Measurements from ENCODE around the gene HELLS.

The HELLS gene

GRCh38 chr10:94571081-94571480, 25.5 kb downstream of the HELLS start:
- no peak overlapping the region for H3K4me3 Mint-ChIP-seq
- no peaks in the 10 kb centered on the region for H3K4me1 Mint-ChIP-seq
- no peak overlapping the region for H3K27ac Mint-ChIP-seq
- no peaks in the 10 kb centered on the region for H3K9me3 Mint-ChIP-seq
- DNase-seq (no peak), ATAC-seq (no peak)
- peaks cover 73% of the 10 kb centered on the region for H3K36me3 Mint-ChIP-seq (ENCODE audit: low read depth)
- no peaks in the 10 kb centered on the region for H3K27me3 Mint-ChIP-seq

- DNase-seq (no peak), ATAC-seq (no peak)
- no peak overlapping the region for H3K27ac Mint-ChIP-seq
- peaks cover 72% of the 10 kb centered on the region for H3K36me3 Mint-ChIP-seq (ENCODE audit: low read depth)
- H3K27me3 Mint-ChIP-seq: no peaks in the 10 kb centered on the region
- H3K4me3 Mint-ChIP-seq: no peak overlapping the region
- no peaks in the 10 kb centered on the region for H3K4me1 Mint-ChIP-seq
- H3K9me3 Mint-ChIP-seq: no peaks in the 10 kb centered on the region
Observed at GRCh38 chr10:94571528-94571927, 25.9 kb downstream of the HELLS start.

GRCh38 chr10:94578790-94579189, 33.2 kb downstream of the HELLS start:
- DNase-seq (no peak), ATAC-seq (no peak)
- Mint-ChIP-seq H3K4me3 (no peak overlapping the region), H3K36me3 (ENCODE audit: low read depth) (peaks cover 56% of the 10 kb centered on the region), H3K9me3 (no peaks in the 10 kb centered on the region), H3K4me1 (no peaks in the 10 kb centered on the region), H3K27me3 (no peaks in the 10 kb centered on the region), H3K27ac (no peak overlapping the region)

- Mint-ChIP-seq H3K27ac (no peak overlapping the region), H3K27me3 (no peaks in the 10 kb centered on the region), H3K4me1 (no peaks in the 10 kb centered on the region), H3K9me3 (no peaks in the 10 kb centered on the region), H3K4me3 (no peak overlapping the region), H3K36me3 (ENCODE audit: low read depth) (peaks cover 39% of the 10 kb centered on the region)
- DNase-seq: no peak
- ATAC-seq: no peak
Observed at GRCh38 chr10:94583124-94583523, 37.5 kb downstream of the HELLS start.

- Mint-ChIP-seq H3K27ac (peak overlapping the region; percentile 59), H3K36me3 (ENCODE audit: low read depth) (peaks cover 69% of the 10 kb centered on the region)
- peak; percentile 54 for ATAC-seq
Observed at GRCh38 chr10:94591461-94592205, 46.0 kb downstream of the HELLS start.

GRCh38 chr10:94602729-94603515, 57.3 kb downstream of the HELLS start:
- Mint-ChIP-seq H3K36me3 (ENCODE audit: low read depth) (peaks cover 71% of the 10 kb centered on the region), H3K27ac (no peak overlapping the region), H3K9me3 (no peaks in the 10 kb centered on the region), H3K27me3 (no peaks in the 10 kb centered on the region), H3K4me3 (no peak overlapping the region), H3K4me1 (peaks cover 15% of the 10 kb centered on the region)
- ATAC-seq: no peak
- no peak for DNase-seq

More at GRCh38 chr10:94591461-94592205, 46.0 kb downstream of the HELLS start:
- Mint-ChIP-seq H3K4me3 (no peak overlapping the region), H3K4me1 (peaks cover 10% of the 10 kb centered on the region), H3K27me3 (no peaks in the 10 kb centered on the region), H3K9me3 (no peaks in the 10 kb centered on the region)
- DNase-seq: no peak

- peaks cover 15% of the 10 kb centered on the region for H3K4me1 Mint-ChIP-seq
- no peaks in the 10 kb centered on the region for H3K9me3 Mint-ChIP-seq
- ATAC-seq (peak; percentile 95), DNase-seq (no peak)
- peaks cover 67% of the 10 kb centered on the region for H3K36me3 Mint-ChIP-seq (ENCODE audit: low read depth)
- peak overlapping the region; percentile 29 for H3K27ac Mint-ChIP-seq
- no peak overlapping the region for H3K4me3 Mint-ChIP-seq
- no peaks in the 10 kb centered on the region for H3K27me3 Mint-ChIP-seq
Observed at GRCh38 chr10:94607111-94607510, 61.5 kb downstream of the HELLS start.

- ATAC-seq (no peak), DNase-seq (no peak)
- H3K9me3 Mint-ChIP-seq: no peaks in the 10 kb centered on the region
- H3K4me1 Mint-ChIP-seq: peaks cover 15% of the 10 kb centered on the region
- H3K27ac Mint-ChIP-seq: no peak overlapping the region
- no peak overlapping the region for H3K4me3 Mint-ChIP-seq
- no peaks in the 10 kb centered on the region for H3K27me3 Mint-ChIP-seq
- peaks cover 58% of the 10 kb centered on the region for H3K36me3 Mint-ChIP-seq (ENCODE audit: low read depth)
Observed at GRCh38 chr10:94608559-94608958, 63.0 kb downstream of the HELLS start.

- ATAC-seq: no peak
- no peak overlapping the region for H3K4me3 Mint-ChIP-seq
- no peak overlapping the region for H3K27ac Mint-ChIP-seq
- no peaks in the 10 kb centered on the region for H3K4me1 Mint-ChIP-seq
- no peaks in the 10 kb centered on the region for H3K9me3 Mint-ChIP-seq
- no peak for DNase-seq
- peaks cover 14% of the 10 kb centered on the region for H3K36me3 Mint-ChIP-seq (ENCODE audit: low read depth)
- H3K27me3 Mint-ChIP-seq: no peaks in the 10 kb centered on the region
Observed at GRCh38 chr10:94614558-94614957, 69.0 kb downstream of the HELLS start.

GRCh38 chr10:94617389-94617944, 71.9 kb downstream of the HELLS start:
- Mint-ChIP-seq H3K36me3 (ENCODE audit: low read depth) (peaks cover 2% of the 10 kb centered on the region), H3K9me3 (no peaks in the 10 kb centered on the region), H3K27me3 (no peaks in the 10 kb centered on the region), H3K27ac (no peak overlapping the region), H3K4me3 (no peak overlapping the region), H3K4me1 (no peaks in the 10 kb centered on the region)
- no peak for ATAC-seq
- no peak for DNase-seq

GRCh38 chr10:94622666-94623205, 77.1 kb downstream of the HELLS start:
- no peaks in the 10 kb centered on the region for H3K4me1 Mint-ChIP-seq
- H3K27me3 Mint-ChIP-seq: no peaks in the 10 kb centered on the region
- H3K9me3 Mint-ChIP-seq: no peaks in the 10 kb centered on the region
- H3K4me3 Mint-ChIP-seq: no peak overlapping the region
- DNase-seq (no peak), ATAC-seq (no peak)
- no peak overlapping the region for H3K27ac Mint-ChIP-seq
- H3K36me3 Mint-ChIP-seq (ENCODE audit: low read depth): no peaks in the 10 kb centered on the region

GRCh38 chr10:94623572-94623971, 78.0 kb downstream of the HELLS start:
- no peaks in the 10 kb centered on the region for H3K36me3 Mint-ChIP-seq (ENCODE audit: low read depth)
- H3K27ac Mint-ChIP-seq: no peak overlapping the region
- H3K27me3 Mint-ChIP-seq: no peaks in the 10 kb centered on the region
- no peaks in the 10 kb centered on the region for H3K4me1 Mint-ChIP-seq
- H3K9me3 Mint-ChIP-seq: no peaks in the 10 kb centered on the region
- H3K4me3 Mint-ChIP-seq: no peak overlapping the region
- DNase-seq (no peak), ATAC-seq (no peak)

GRCh38 chr10:94626476-94626875, 80.9 kb downstream of the HELLS start:
- H3K9me3 Mint-ChIP-seq: no peaks in the 10 kb centered on the region
- H3K36me3 Mint-ChIP-seq (ENCODE audit: low read depth): no peaks in the 10 kb centered on the region
- no peak overlapping the region for H3K4me3 Mint-ChIP-seq
- ATAC-seq (no peak), DNase-seq (no peak)
- H3K27me3 Mint-ChIP-seq: no peaks in the 10 kb centered on the region
- H3K4me1 Mint-ChIP-seq: no peaks in the 10 kb centered on the region
- H3K27ac Mint-ChIP-seq: no peak overlapping the region

GRCh38 chr10:94627511-94627910, 81.9 kb downstream of the HELLS start:
- Mint-ChIP-seq H3K4me3 (no peak overlapping the region), H3K4me1 (no peaks in the 10 kb centered on the region), H3K27me3 (no peaks in the 10 kb centered on the region), H3K9me3 (no peaks in the 10 kb centered on the region), H3K36me3 (ENCODE audit: low read depth) (no peaks in the 10 kb centered on the region), H3K27ac (no peak overlapping the region)
- DNase-seq (no peak), ATAC-seq (no peak)
